Lower leg skin (tissue), 3 donors: ENCODE measurements around the gene KIF25.

Experiments used
- CTCF ChIP-seq, 3 donors: fragments of 450-650 bp; IDR thresholded peaks; one replicate each; pipeline ENCODE4 v1.5.1; 2016; ENCODE audit warnings: antibody characterized with exemption in 3 of 3, mild to moderate bottlenecking in 3 of 3, moderate library complexity in 2 of 3
- POLR2A ChIP-seq, 2 donors: fragments of 450-650 bp; IDR thresholded peaks; one replicate each; pipeline ENCODE4 v1.6.1; 2016 to 2017; ENCODE audit warnings: antibody characterized with exemption in 2 of 2, mild to moderate bottlenecking in 1 of 2, moderate library complexity in 1 of 2

GRCh38 chr6:168086616-168087015 lies 89.1 kb downstream of the KIF25 start:
- TF ChIP-seq CTCF (IDR thresholded peaks at IDR 0.05) (no peak), POLR2A (IDR thresholded peaks at IDR 0.05) (no peak)
